ENCODE data around the gene NRIP2. TPM values are rescaled to one million over a fixed set of nuclear protein-coding genes. Genes with fewer than 3 reads are reported as not detected.

The NRIP2 gene
- total and polyA plus RNA-seq, 10 of the 15 experiments (the other 5 are each of a cell fraction or from before 2014, with no cell fraction given) = 0.04 to 0.83 (median 0.42) TPM; not detected in 7

GRCh38 chr12:2803635-2804392 lies 31.0 kb downstream of the NRIP2 start (continued):
- TF ChIP-seq ZBTB11 (CRISPR knock-in tag; IDR thresholded peaks at IDR 0.05) = no peak
- TF ChIP-seq HDAC2 (IDR thresholded peaks at IDR 0.05) = no peak
- TF ChIP-seq SIX5 (IDR thresholded peaks at IDR 0.05; ENCODE audit: low read depth, low read length, severe bottlenecking) = no peak
- TF ChIP-seq E4F1 (IDR thresholded peaks at IDR 0.05; ENCODE audit: borderline replicate concordance, partially characterized antibody) = no peak
- no peak for TF ChIP-seq SMC3 (IDR thresholded peaks at IDR 0.05; ENCODE audit: borderline replicate concordance, low read length)
- 0 out of 2 replicates have a peak, but pooled peaks have one; percentile 22 for TF ChIP-seq RELB (IDR thresholded peaks at IDR 0.05; ENCODE audit: low read depth)
- TF ChIP-seq MEF2B (IDR thresholded peaks at IDR 0.05; ENCODE audit: partially characterized antibody, poor library complexity, severe bottlenecking) = no peak
- TF ChIP-seq HDAC6 (IDR thresholded peaks at IDR 0.05; ENCODE audit: unreplicated experiment) = no peak
- no peak for TF ChIP-seq NR2C2 (IDR thresholded peaks at IDR 0.05; ENCODE audit: borderline replicate concordance, control insufficient read depth, insufficient read length, low read depth)
- TF ChIP-seq IRF5 (IDR thresholded peaks at IDR 0.05; ENCODE audit: borderline replicate concordance) = no peak
- TF ChIP-seq MEF2A (IDR thresholded peaks at IDR 0.05; ENCODE audit: insufficient read depth, low read depth, low read length) = no peak
- TF ChIP-seq EGR1 (IDR thresholded peaks at IDR 0.05; ENCODE audit: borderline replicate concordance in 1 of 2, low read depth in 2 of 2, low read length in 2 of 2) = no peak
- no peak for TF ChIP-seq ZNF592 (IDR thresholded peaks at IDR 0.05)
- no peak for TF ChIP-seq SREBF1 (IDR thresholded peaks at IDR 0.05; ENCODE audit: low read length)
